ENCODE measurements around the gene TBC1D22A. TPM values are rescaled to one million over a fixed set of nuclear protein-coding genes. Genes with fewer than 3 reads are reported as not detected.
"Not testable (repeated sequence)": the region's sequence is repeated elsewhere in the genome, so short reads cannot be mapped to it uniquely, and the experiment has no call there.

TBC1D22A gene
- total RNA-seq, 2 donors from 2014 or later = 15.8 to 17.4 TPM

- intact Hi-C loops (cut with DNase I); ATAC-seq: not testable (repeated sequence)
These were observed 19.8 kb downstream of the TBC1D22A start for GRCh38 chr22:46782200-46782599.

GRCh38 chr22:46783721-46784120, 21.3 kb downstream of the TBC1D22A start:
- intact Hi-C loops (cut with DNase I) = no loop called here
- DNase-seq (no peak), ATAC-seq (no peak)

More at GRCh38 chr22:46782200-46782599, 19.8 kb downstream of the TBC1D22A start:
- DNase-seq = not testable (repeated sequence)

- DNase-seq = no peak
- intact Hi-C loops (cut with DNase I) = no loop called here
- no peak for ATAC-seq
These were observed 26.2 kb downstream of the TBC1D22A start for GRCh38 chr22:46788441-46789172.

GRCh38 chr22:46789992-46790391, 27.5 kb downstream of the TBC1D22A start:
- ATAC-seq (no peak), DNase-seq (no peak)

GRCh38 chr22:46791201-46791731, 28.8 kb downstream of the TBC1D22A start:
- intact Hi-C loops (cut with DNase I) = no loop called here
- ATAC-seq (peak; percentile 68 to 75), DNase-seq (peak; percentile 69)

More at GRCh38 chr22:46789992-46790391, 27.5 kb downstream of the TBC1D22A start:
- intact Hi-C loops (cut with DNase I) = no loop called here

GRCh38 chr22:46792061-46792796, 29.8 kb downstream of the TBC1D22A start:
- intact Hi-C loops (cut with DNase I) = no loop called here
- DNase-seq (no peak), ATAC-seq (peak in 1 of 2 donors; percentile 19)

- no peak for DNase-seq
- ATAC-seq = peak in 1 of 2 donors; percentile 5
- intact Hi-C loops (cut with DNase I) = no loop called here
These were observed 30.4 kb downstream of the TBC1D22A start for GRCh38 chr22:46792841-46793261.

- no peak for ATAC-seq
- intact Hi-C loops (cut with DNase I) = no loop called here
- DNase-seq = no peak
These were observed 31.0 kb downstream of the TBC1D22A start for GRCh38 chr22:46793497-46793896.

- ATAC-seq = no peak
- intact Hi-C loops (cut with DNase I) = no loop called here
- DNase-seq = no peak
These were observed 31.6 kb downstream of the TBC1D22A start for GRCh38 chr22:46794067-46794466.

- ATAC-seq (no peak), DNase-seq (no peak)
- intact Hi-C loops (cut with DNase I) = no loop called here
These were observed 32.0 kb downstream of the TBC1D22A start for GRCh38 chr22:46794491-46794890.

- DNase-seq (no peak), ATAC-seq (no peak)
These were observed 32.7 kb downstream of the TBC1D22A start for GRCh38 chr22:46795140-46795539.

GRCh38 chr22:46795845-46796565, 33.6 kb downstream of the TBC1D22A start:
- intact Hi-C loops (cut with DNase I) = loop anchor here in 1 of 2 donors (5.0 kb wide), 1 partner anchor 1696 kb away; no protein-coding TSS in a partner anchor
- no peak for ATAC-seq
- no peak for DNase-seq

More at GRCh38 chr22:46795140-46795539, 32.7 kb downstream of the TBC1D22A start:
- intact Hi-C loops (cut with DNase I) = loop anchor here in 1 of 2 donors (5.0 kb wide), 1 partner anchor 1697 kb away; no protein-coding TSS in a partner anchor

- intact Hi-C loops (cut with DNase I) = loop anchor here in 1 of 2 donors (5.0 kb wide), 1 partner anchor 1696 kb away; no protein-coding TSS in a partner anchor
- DNase-seq (no peak), ATAC-seq (no peak)
These were observed 34.2 kb downstream of the TBC1D22A start for GRCh38 chr22:46796566-46797195.

GRCh38 chr22:46797355-46797754, 34.9 kb downstream of the TBC1D22A start:
- DNase-seq (no peak), ATAC-seq (no peak)
- intact Hi-C loops (cut with DNase I) = loop anchor here in 1 of 2 donors (5.0 kb wide), 1 partner anchor 1695 kb away; no protein-coding TSS in a partner anchor

- ATAC-seq (no peak), DNase-seq (no peak)
These were observed 35.6 kb downstream of the TBC1D22A start for GRCh38 chr22:46798041-46798365.

GRCh38 chr22:46798366-46799350, 36.2 kb downstream of the TBC1D22A start:
- ATAC-seq (peak; percentile 75 to 86), DNase-seq (peak; percentile 79)
- intact Hi-C loops (cut with DNase I) = loop anchor here in 1 of 2 donors (5.0 kb wide), 1 partner anchor 1694 kb away; no protein-coding TSS in a partner anchor

More at GRCh38 chr22:46798041-46798365, 35.6 kb downstream of the TBC1D22A start:
- intact Hi-C loops (cut with DNase I) = loop anchor here in 1 of 2 donors (5.0 kb wide), 1 partner anchor 1694 kb away; no protein-coding TSS in a partner anchor

- intact Hi-C loops (cut with DNase I) = loop anchor here in 1 of 2 donors (5.0 kb wide), 1 partner anchor 1693 kb away; no protein-coding TSS in a partner anchor
- ATAC-seq = no peak
- DNase-seq = no peak
These were observed 37.2 kb downstream of the TBC1D22A start for GRCh38 chr22:46799626-46800025.

Measured in left cardiac atrium (tissue), 4 donors.